Fibroblast of skin of abdomen (primary cell): ENCODE data around the gene EMX2. TPM values are rescaled to one million over a fixed set of nuclear protein-coding genes. Genes with fewer than 3 reads are reported as not detected.
A peak's percentile ranks its signal among the peaks of the same experiment; 100 is the strongest.
"Not testable (repeated sequence)": the region's sequence is repeated elsewhere in the genome, so short reads cannot be mapped to it uniquely, and the experiment has no call there.

Source experiments
- DNase-seq: peaks from one replicate; pipeline ENCODE4 v3.0.0-alpha.2; 2013
- polyA plus RNA-seq, 2 experiments: library from polyadenylated mRNA; unstranded; fragments of 120-200 nt; gene quantifications; one replicate each; pipeline ENCODE4 v1.2.1, GENCODE V29; 2013; ENCODE audit not compliant: insufficient read length in 2 of 2

EMX2 gene
- 23.4 TPM for polyA plus RNA-seq (2013, experiment 1 of 2; ENCODE audit: insufficient read length)
- 20.9 TPM for polyA plus RNA-seq (2013, experiment 2 of 2; ENCODE audit: insufficient read length)

- peak; percentile 50 for DNase-seq
Observed at GRCh38 chr10:117542706-117543224, at the start of gene EMX2. EMX2 (plus strand) TSS chr10:117542746; CDS start chr10:117543268, 522 bp downstream.

GRCh38 chr10:117496031-117496430, 46.5 kb upstream of the EMX2 start:
- DNase-seq, result no peak

- peak; percentile 83 for DNase-seq
Observed at GRCh38 chr10:117496616-117497028, 45.9 kb upstream of the EMX2 start.

GRCh38 chr10:117497736-117498135, 44.8 kb upstream of the EMX2 start:
- no peak for DNase-seq

- DNase-seq, result peak; percentile 32
Observed at GRCh38 chr10:117499248-117500105, 43.1 kb upstream of the EMX2 start.

GRCh38 chr10:117500456-117500855, 42.1 kb upstream of the EMX2 start:
- DNase-seq, result no peak

GRCh38 chr10:117501460-117502035, 41.0 kb upstream of the EMX2 start:
- no peak for DNase-seq

GRCh38 chr10:117502421-117503243, 39.9 kb upstream of the EMX2 start:
- DNase-seq, result no peak

GRCh38 chr10:117503244-117504205, 39.0 kb upstream of the EMX2 start:
- peak; percentile 68 for DNase-seq

GRCh38 chr10:117504562-117504961, 38.0 kb upstream of the EMX2 start:
- DNase-seq, result peak; percentile 14

GRCh38 chr10:117507081-117507480, 35.5 kb upstream of the EMX2 start:
- not testable (repeated sequence) for DNase-seq

GRCh38 chr10:117509573-117509972, 33.0 kb upstream of the EMX2 start:
- DNase-seq, result no peak

- no peak for DNase-seq
Observed at GRCh38 chr10:117511601-117512390, 30.8 kb upstream of the EMX2 start.

- DNase-seq, result no peak
Observed at GRCh38 chr10:117514971-117515370, 27.6 kb upstream of the EMX2 start.

- no peak for DNase-seq
Observed at GRCh38 chr10:117516681-117517080, 25.9 kb upstream of the EMX2 start.

GRCh38 chr10:117518246-117518645, 24.3 kb upstream of the EMX2 start:
- DNase-seq, result no peak

GRCh38 chr10:117519286-117519685, 23.3 kb upstream of the EMX2 start:
- no peak for DNase-seq

- DNase-seq, result peak; percentile 56
Observed at GRCh38 chr10:117519879-117520278, 22.7 kb upstream of the EMX2 start.

- DNase-seq, result no peak
Observed at GRCh38 chr10:117530791-117531190, 11.8 kb upstream of the EMX2 start.

GRCh38 chr10:117531371-117532002, 11.1 kb upstream of the EMX2 start:
- no peak for DNase-seq
